ENCODE data around the gene DSCAM.

Gene DSCAM

GRCh38 chr21:40291560-40291959, 555.4 kb downstream of the DSCAM start:
- no peak for DNase-seq (ENCODE audit: extremely low read depth, low read depth)
- TF ChIP-seq, protein P1, sequence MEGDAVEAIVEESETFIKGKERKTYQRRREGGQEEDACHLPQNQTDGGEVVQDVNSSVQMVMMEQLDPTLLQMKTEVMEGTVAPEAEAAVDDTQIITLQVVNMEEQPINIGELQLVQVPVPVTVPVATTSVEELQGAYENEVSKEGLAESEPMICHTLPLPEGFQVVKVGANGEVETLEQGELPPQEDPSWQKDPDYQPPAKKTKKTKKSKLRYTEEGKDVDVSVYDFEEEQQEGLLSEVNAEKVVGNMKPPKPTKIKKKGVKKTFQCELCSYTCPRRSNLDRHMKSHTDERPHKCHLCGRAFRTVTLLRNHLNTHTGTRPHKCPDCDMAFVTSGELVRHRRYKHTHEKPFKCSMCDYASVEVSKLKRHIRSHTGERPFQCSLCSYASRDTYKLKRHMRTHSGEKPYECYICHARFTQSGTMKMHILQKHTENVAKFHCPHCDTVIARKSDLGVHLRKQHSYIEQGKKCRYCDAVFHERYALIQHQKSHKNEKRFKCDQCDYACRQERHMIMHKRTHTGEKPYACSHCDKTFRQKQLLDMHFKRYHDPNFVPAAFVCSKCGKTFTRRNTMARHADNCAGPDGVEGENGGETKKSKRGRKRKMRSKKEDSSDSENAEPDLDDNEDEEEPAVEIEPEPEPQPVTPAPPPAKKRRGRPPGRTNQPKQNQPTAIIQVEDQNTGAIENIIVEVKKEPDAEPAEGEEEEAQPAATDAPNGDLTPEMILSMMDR (IDR thresholded peaks at IDR 0.05; ENCODE audit: low read depth, low read length, missing control alignments): no peak
- H3K4me3 ChIP-seq (replicated peaks; ENCODE audit: low read depth, low read length): no peak overlapping the region

GRCh38 chr21:40284409-40284808, 562.5 kb downstream of the DSCAM start:
- no peak overlapping the region for H3K4me3 ChIP-seq (replicated peaks; ENCODE audit: low read depth, low read length)
- DNase-seq (ENCODE audit: extremely low read depth, low read depth): no peak
- TF ChIP-seq, protein P1 (IDR thresholded peaks at IDR 0.05; ENCODE audit: low read depth, low read length, missing control alignments): no peak

GRCh38 chr21:40282912-40283886, 563.8 kb downstream of the DSCAM start:
- TF ChIP-seq, protein P1 (IDR thresholded peaks at IDR 0.05; ENCODE audit: low read depth, low read length, missing control alignments): no peak
- no peak for DNase-seq (ENCODE audit: extremely low read depth, low read depth)

DNA sequence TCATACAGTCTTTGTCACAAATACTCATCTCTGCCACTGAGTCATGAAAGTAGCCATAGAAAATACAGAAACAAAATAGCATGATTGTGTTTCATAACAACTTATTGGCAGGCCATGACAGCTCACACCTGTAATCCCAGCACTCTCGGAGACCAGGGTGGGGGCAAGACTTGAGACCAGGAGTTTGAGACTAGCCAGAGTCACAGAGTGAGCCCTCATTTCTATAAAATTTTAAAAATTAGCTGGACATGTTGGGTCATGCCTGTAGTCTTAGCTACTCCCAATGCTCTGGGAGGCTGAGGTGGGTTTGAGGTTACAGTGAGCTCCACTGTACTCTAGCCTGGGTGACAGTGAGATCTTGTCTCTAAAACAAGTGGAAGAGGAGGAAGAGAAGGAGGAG, 568.6 kb downstream of the DSCAM start:
- TF ChIP-seq, protein P1 (IDR thresholded peaks at IDR 0.05; ENCODE audit: low read depth, low read length, missing control alignments): no peak

More at GRCh38 chr21:40282912-40283886, 563.8 kb downstream of the DSCAM start:
- no peak overlapping the region for H3K4me3 ChIP-seq (replicated peaks; ENCODE audit: low read depth, low read length)

DNA sequence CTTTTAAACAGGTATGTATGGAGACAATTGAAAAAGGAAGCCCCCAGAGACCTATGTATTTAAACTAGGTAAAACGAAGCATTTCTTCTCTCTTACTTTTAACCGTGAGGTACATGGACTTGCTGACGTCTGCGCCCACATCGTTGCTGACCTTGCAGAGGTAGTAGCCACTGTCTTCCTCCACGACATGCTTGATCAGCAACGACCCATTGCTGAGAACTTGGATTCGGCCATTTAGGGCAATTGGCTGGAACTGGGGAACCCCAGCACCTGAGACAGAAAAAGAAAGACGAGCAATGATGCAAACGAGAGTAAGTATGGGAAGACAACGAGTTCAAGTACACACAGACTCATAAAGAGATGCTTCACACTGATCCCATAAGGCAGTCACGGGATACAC, 571.0 kb downstream of the DSCAM start:
- TF ChIP-seq, protein P1 (IDR thresholded peaks at IDR 0.05; ENCODE audit: low read depth, low read length, missing control alignments): no peak
- DNase-seq (ENCODE audit: extremely low read depth, low read depth): no peak
- H3K4me3 ChIP-seq (replicated peaks; ENCODE audit: low read depth, low read length): no peak overlapping the region

More for the DNA sequence above, 568.6 kb downstream of the DSCAM start:
- H3K4me3 ChIP-seq (replicated peaks; ENCODE audit: low read depth, low read length): no peak overlapping the region
- no peak for DNase-seq (ENCODE audit: extremely low read depth, low read depth)

DNA sequence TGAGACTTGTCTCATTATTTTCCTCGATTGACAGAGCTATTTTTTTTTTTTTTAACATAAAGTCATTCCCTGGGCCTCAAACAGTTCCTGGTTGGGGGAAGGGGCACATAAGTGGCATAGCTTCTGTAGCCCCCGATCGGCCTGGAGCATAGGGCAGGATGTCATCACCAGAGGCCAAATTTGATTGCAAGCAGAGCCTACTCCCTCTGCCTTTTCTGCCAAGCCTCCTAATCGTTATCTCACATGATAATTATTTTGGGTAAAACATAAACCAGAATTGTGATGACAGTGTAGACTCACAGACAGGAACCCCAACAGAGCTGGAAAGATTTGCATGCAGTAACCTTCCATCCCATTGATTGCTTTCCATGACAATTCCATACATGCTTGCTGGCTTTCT, 574.9 kb downstream of the DSCAM start:
- TF ChIP-seq, protein P1 (IDR thresholded peaks at IDR 0.05; ENCODE audit: low read depth, low read length, missing control alignments): no peak

More for the DNA sequence above, 574.9 kb downstream of the DSCAM start:
- H3K4me3 ChIP-seq (replicated peaks; ENCODE audit: low read depth, low read length): no peak overlapping the region
- no peak for DNase-seq (ENCODE audit: extremely low read depth, low read depth)
